Naive thymus-derived CD4-positive, alpha-beta T cell (primary cell): ENCODE results near the gene LHFPL3. TPM values are rescaled to one million over a fixed set of nuclear protein-coding genes. Genes with fewer than 3 reads are reported as not detected.

Experiments
- ATAC-seq: fragments of 150-1000 bp; cut with Tn5 transposase; 2 replicates; pipeline ENCODE4 v1.10.0; 2021; ENCODE audit warnings: mild to moderate bottlenecking, moderate library complexity
- CTCF ChIA-PET: fragments of 350-600 bp; sonication (Branson Sonifier 250); formaldehyde crosslinking; loops from one replicate; lab custom pipeline; 2021; ENCODE audit warnings: antibody characterized with exemption; lab: Charles Lee
- POLR2A ChIA-PET: fragments of 350-600 bp; sonication (Branson Sonifier 250); formaldehyde crosslinking; loops from one replicate; lab custom pipeline; 2021; ENCODE audit warnings: antibody characterized with exemption, inconsistent platforms; lab: Charles Lee
- DNase-seq, 9 donors: peaks; one replicate each; pipeline versions ENCODE4 v3.0.0 to v3.0.0-alpha.2; 2020 to 2022; ENCODE audit warnings: mixed read lengths in 1 of 9
- H3K27ac ChIP-seq: one replicate; pipeline ENCODE4 v1.7.0; 2013; ENCODE audit warnings: mild to moderate bottlenecking, low read depth, low read length, moderate library complexity
- H3K27me3 ChIP-seq, 2 donors: one replicate each; pipeline ENCODE4 v1.7.0; 2013; ENCODE audit warnings: low read length in 2 of 2, mild to moderate bottlenecking in 2 of 2, moderate library complexity in 2 of 2; ENCODE audit not compliant: control insufficient read depth in 2 of 2, insufficient read depth in 2 of 2
- H3K36me3 ChIP-seq, 3 experiments: 1 replicate in 2 of 3; 2 replicates in 1 of 3; pipeline ENCODE4 v1.7.0; 2013; ENCODE audit warnings: low read length in 3 of 3, mild to moderate bottlenecking in 3 of 3, moderate library complexity in 1 of 3; ENCODE audit not compliant: insufficient read depth in 3 of 3, control insufficient read depth in 2 of 3
- H3K4me1 ChIP-seq, 2 donors: one replicate each; pipeline ENCODE4 v1.7.0; 2013; ENCODE audit warnings: low read length in 2 of 2, mild to moderate bottlenecking in 2 of 2, moderate library complexity in 1 of 2; ENCODE audit not compliant: control insufficient read depth in 2 of 2, insufficient read depth in 2 of 2
- H3K4me3 ChIP-seq: 2 replicates; pipeline ENCODE4 v1.7.0; 2013; ENCODE audit warnings: mild to moderate bottlenecking, low read length
- H3K9me3 ChIP-seq, 3 experiments: 1 replicate in 2 of 3; 2 replicates in 1 of 3; pipeline ENCODE4 v1.7.0; 2013; ENCODE audit warnings: low read length in 3 of 3; ENCODE audit not compliant: control insufficient read depth in 2 of 3
- H3K27ac Mint-ChIP-seq, 9 donors: one replicate each; pipeline ENCODE4 v1.8.0; 2020 to 2022; ENCODE audit warnings: mixed read lengths in 9 of 9, mild to moderate bottlenecking in 8 of 9, moderate library complexity in 5 of 9, inconsistent platforms in 2 of 9
- H3K27me3 Mint-ChIP-seq, 5 donors: one replicate each; pipeline ENCODE4 v1.8.0; 2021 to 2022; ENCODE audit warnings: mixed read lengths in 5 of 5, mild to moderate bottlenecking in 1 of 5
- H3K36me3 Mint-ChIP-seq, 5 donors: one replicate each; pipeline ENCODE4 v1.8.0; 2020 to 2022; ENCODE audit warnings: mixed read lengths in 5 of 5, mild to moderate bottlenecking in 3 of 5, inconsistent platforms in 1 of 5
- H3K4me1 Mint-ChIP-seq, 7 donors: one replicate each; pipeline ENCODE4 v1.8.0; 2020 to 2022; ENCODE audit warnings: mixed read lengths in 7 of 7, mild to moderate bottlenecking in 3 of 7, inconsistent platforms in 1 of 7
- H3K4me3 Mint-ChIP-seq, 10 donors: one replicate each; pipeline ENCODE4 v1.8.0; 2020 to 2022; ENCODE audit warnings: mild to moderate bottlenecking in 10 of 10, mixed read lengths in 10 of 10, moderate library complexity in 6 of 10, inconsistent platforms in 2 of 10
- H3K9me3 Mint-ChIP-seq, 11 donors: one replicate each; pipeline ENCODE4 v1.8.0; 2020 to 2022; ENCODE audit warnings: mixed read lengths in 11 of 11, mild to moderate bottlenecking in 4 of 11, inconsistent platforms in 1 of 11, moderate library complexity in 1 of 11
- intact Hi-C, 2 donors: fragments of 100-400 bp; cut with micrococcal nuclease; formaldehyde crosslinking; loops; one replicate each; pipeline ENCODE4 v1.15.1; 2023
- polyA plus RNA-seq, 2 donors: library from polyadenylated mRNA; unstranded; fragments of 300-500 nt; fragmentation: Illumina TruSeq; gene quantifications; one replicate each; pipeline ENCODE4 v1.2.3, GENCODE V29; 2021
- total RNA-seq, 6 experiments: library from RNA in 5 of 6; stranded (reverse) in 5 of 6; gene quantifications; 1 replicate in 5 of 6; 2 replicates in 1 of 6; pipeline ENCODE4 v1.2.3 and lab custom pipeline; 2021 to 2026

Gene LHFPL3
- total and polyA plus RNA-seq, 7 experiments from 2014 or later = not detected

DNA sequence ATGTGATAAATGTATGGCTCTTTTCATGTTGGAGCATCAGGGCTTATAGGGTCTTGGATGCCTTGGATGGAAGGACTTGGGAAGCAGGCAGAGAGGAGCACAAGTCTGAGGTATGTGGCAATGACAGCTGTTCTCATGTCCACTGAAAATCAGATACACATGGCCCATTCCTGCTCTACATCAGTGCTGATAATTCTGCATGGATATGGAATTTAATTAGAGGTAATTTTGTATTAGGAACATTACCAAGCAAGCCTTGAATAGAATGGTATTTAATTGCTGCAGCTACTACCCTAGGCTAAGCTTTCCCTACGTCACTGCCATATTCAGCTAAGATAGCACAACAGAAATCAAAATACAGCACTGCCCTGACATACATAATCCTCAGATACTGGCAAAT lies 299.6 kb downstream of the LHFPL3 start:
- Mint-ChIP-seq H3K9me3 (peaks cover 0 to 6% (median 0%) of the 10 kb centered on the region in 11 donors), H3K27ac (no peak overlapping the region), H3K4me3 (no peak overlapping the region), H3K36me3 (no peaks in the 10 kb centered on the region), H3K27me3 (peaks cover 0 to 24% (median 22%) of the 10 kb centered on the region in 5 donors), H3K4me1 (no peaks in the 10 kb centered on the region)
- no peak overlapping the region for H3K4me3 ChIP-seq
- ATAC-seq (no peak), DNase-seq (no peak)
- H3K27me3 ChIP-seq = no peaks in the 10 kb centered on the region
- H3K4me1 ChIP-seq = no peaks in the 10 kb centered on the region
- H3K36me3 ChIP-seq = no peaks in the 10 kb centered on the region
- ChIA-PET CTCF (no interaction called here), POLR2A (no interaction called here)
- H3K27ac ChIP-seq = no peak overlapping the region
- intact Hi-C loops = loop anchor here in 1 of 2 donors (5.0 kb wide), 1 partner anchor 76 kb away; no protein-coding TSS in a partner anchor
- no peaks in the 10 kb centered on the region for H3K9me3 ChIP-seq

GRCh38 chr7:104629408-104629807 lies 301.0 kb downstream of the LHFPL3 start:
- Histone ChIP-seq H3K4me3 (no peak overlapping the region), H3K36me3 (no peaks in the 10 kb centered on the region), H3K27me3 (no peaks in the 10 kb centered on the region), H3K9me3 (no peaks in the 10 kb centered on the region), H3K4me1 (no peaks in the 10 kb centered on the region), H3K27ac (no peak overlapping the region)
- intact Hi-C loops = loop anchor here in 1 of 2 donors (5.0 kb wide), 1 partner anchor 77 kb away; no protein-coding TSS in a partner anchor
- H3K27ac Mint-ChIP-seq = no peak overlapping the region
- DNase-seq = no peak
- no peak for ATAC-seq
- H3K36me3 Mint-ChIP-seq = no peaks in the 10 kb centered on the region
- ChIA-PET CTCF (no interaction called here), POLR2A (no interaction called here)
- H3K9me3 Mint-ChIP-seq = peaks cover 0 to 6% (median 0%) of the 10 kb centered on the region in 11 donors
- peaks cover 0 to 24% (median 20%) of the 10 kb centered on the region in 5 donors for H3K27me3 Mint-ChIP-seq
- H3K4me1 Mint-ChIP-seq = no peaks in the 10 kb centered on the region
- H3K4me3 Mint-ChIP-seq = no peak overlapping the region

DNA sequence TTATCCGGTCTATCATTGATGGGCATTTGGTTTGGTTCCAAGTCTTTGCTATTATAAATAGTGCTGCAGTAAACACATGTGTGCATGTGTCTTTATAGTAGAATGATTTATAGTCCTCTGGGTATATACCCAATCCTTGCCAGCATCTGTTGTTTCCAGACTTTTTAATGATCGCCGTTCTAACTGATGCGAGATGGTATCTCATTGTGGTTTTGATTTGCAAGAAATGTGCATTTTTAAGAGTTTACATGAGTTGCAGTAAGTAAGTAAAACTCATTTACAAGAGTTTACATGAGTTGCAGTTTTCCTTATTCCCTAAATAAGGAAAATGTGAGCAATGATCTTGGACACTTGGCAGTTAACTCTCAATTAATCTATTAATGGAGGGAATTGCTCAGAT lies 312.1 kb downstream of the LHFPL3 start:
- ChIA-PET CTCF (interaction anchor here (0.6 kb wide), 1 partner anchor 12 kb away, joined by 3 read pairs; no protein-coding TSS in a partner anchor), POLR2A (no interaction called here)
- Mint-ChIP-seq H3K27ac (no peak overlapping the region), H3K27me3 (peaks cover 3 to 27% (median 21%) of the 10 kb centered on the region in 5 donors), H3K4me3 (no peak overlapping the region), H3K36me3 (no peaks in the 10 kb centered on the region), H3K4me1 (no peaks in the 10 kb centered on the region), H3K9me3 (peaks cover 0 to 4% (median 0%) of the 10 kb centered on the region in 11 donors)
- Histone ChIP-seq H3K36me3 (no peaks in the 10 kb centered on the region), H3K9me3 (no peaks in the 10 kb centered on the region), H3K4me1 (no peaks in the 10 kb centered on the region), H3K4me3 (no peak overlapping the region), H3K27ac (no peak overlapping the region), H3K27me3 (no peaks in the 10 kb centered on the region)
- ATAC-seq = no peak
- DNase-seq = no peak
- intact Hi-C loops = loop anchor here (5.0 to 10.0 kb wide), 2 partner anchors 204 to 277 kb away; no protein-coding TSS in a partner anchor

DNA sequence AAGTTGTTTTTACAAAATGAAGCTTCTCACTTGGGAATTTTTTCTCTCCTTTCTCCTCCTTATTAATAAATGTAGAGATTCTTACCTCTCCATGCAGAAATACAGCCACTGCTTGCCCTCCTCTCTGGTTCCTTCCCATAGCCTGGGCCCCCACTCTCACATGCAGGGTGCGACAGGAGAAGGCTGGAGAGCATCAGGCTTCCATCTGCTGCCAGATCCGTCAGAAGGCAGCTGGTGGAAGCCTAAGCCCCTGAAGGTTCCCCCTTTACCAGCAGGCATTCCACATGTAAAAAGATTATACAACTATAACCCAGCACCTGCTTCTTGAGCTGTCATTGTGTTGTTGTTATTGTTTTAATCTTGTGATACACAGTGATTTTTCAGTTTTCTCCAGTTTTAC lies 314.2 kb downstream of the LHFPL3 start:
- CTCF ChIA-PET = no interaction called here
- Mint-ChIP-seq H3K4me1 (no peaks in the 10 kb centered on the region), H3K9me3 (peaks cover 0 to 4% (median 0%) of the 10 kb centered on the region in 11 donors), H3K36me3 (no peaks in the 10 kb centered on the region), H3K4me3 (no peak overlapping the region), H3K27me3 (peaks cover 0 to 36% (median 27%) of the 10 kb centered on the region in 5 donors), H3K27ac (no peak overlapping the region)
- DNase-seq (no peak), ATAC-seq (no peak)
- POLR2A ChIA-PET = no interaction called here
- Histone ChIP-seq H3K4me1 (no peaks in the 10 kb centered on the region), H3K9me3 (no peaks in the 10 kb centered on the region), H3K27ac (no peak overlapping the region), H3K36me3 (no peaks in the 10 kb centered on the region), H3K27me3 (no peaks in the 10 kb centered on the region), H3K4me3 (no peak overlapping the region)
- intact Hi-C loops = loop anchor here (5.0 to 10.0 kb wide), 2 partner anchors 202 to 275 kb away; no protein-coding TSS in a partner anchor

DNA sequence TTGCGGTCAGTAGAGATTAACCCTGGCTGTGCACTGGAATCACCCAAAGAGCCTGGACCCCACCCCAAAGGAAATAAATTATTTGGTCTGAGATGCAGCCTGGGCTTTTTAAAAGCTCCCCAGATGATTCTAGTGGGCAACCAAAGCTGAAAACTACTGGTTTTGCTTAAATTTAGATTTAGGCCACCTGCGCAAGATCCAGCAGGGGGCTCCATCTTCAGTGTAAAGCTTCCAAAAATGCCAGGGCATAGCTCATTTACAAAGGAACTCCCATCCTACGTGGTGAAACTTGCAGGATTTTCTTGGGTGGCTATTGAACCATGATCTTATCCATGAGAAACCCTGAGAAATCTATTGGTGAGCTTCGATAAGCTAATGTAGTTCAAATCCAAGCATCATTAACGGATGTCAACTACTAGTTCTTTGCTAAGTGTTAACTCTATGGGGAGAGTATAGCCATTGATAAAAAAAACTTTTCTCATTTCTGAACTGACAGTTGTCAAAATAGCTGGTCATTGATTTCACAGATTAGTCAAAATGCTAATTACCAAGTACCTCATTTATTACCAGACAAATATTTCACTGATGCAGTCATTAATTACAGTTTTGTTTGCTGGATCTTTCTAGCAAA lies 315.3 kb downstream of the LHFPL3 start:
- H3K9me3 Mint-ChIP-seq = peaks cover 0 to 4% (median 0%) of the 10 kb centered on the region in 11 donors
- CTCF ChIA-PET = no interaction called here
- intact Hi-C loops = loop anchor here (5.0 to 10.0 kb wide), 2 partner anchors 201 to 274 kb away; no protein-coding TSS in a partner anchor

DNA sequence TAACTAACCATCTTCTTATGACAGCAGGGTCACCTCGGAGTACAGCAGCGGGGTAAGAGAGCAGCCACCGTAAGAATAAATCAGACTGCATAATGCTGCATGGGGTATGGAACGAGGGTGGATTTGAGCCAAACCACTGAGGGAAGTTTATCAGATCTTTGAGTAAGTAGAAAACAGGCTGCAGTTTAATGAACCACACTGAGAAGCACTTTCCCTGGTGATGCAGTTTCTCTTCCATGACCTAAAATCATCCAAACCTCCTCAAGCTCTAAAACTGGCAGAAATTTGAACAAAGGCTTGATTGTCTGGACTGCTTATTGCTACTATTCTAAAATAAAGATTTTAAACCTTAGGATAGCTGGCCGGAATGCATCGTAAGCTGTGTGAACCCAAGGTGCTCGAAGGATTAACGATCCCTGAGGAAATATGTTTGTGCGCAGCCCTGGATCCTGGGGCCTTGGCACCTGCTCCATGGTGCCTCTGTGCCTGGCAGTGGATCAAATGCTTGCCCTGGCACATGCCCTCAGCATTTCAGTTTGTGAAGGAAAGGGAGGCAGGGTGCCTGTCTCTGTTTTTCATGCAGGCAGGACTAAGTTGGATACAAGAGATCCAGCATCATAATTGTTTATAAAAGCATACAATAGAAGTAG lies 322.7 kb downstream of the LHFPL3 start:
- no peaks in the 10 kb centered on the region for H3K4me1 ChIP-seq
- Mint-ChIP-seq H3K4me1 (no peaks in the 10 kb centered on the region), H3K4me3 (no peak overlapping the region), H3K36me3 (no peaks in the 10 kb centered on the region), H3K27me3 (peaks cover 3 to 29% (median 15%) of the 10 kb centered on the region in 5 donors), H3K9me3 (no peaks in the 10 kb centered on the region), H3K27ac (no peak overlapping the region)
- H3K36me3 ChIP-seq = no peaks in the 10 kb centered on the region
- no peak overlapping the region for H3K27ac ChIP-seq
- ChIA-PET POLR2A (no interaction called here), CTCF (no interaction called here)
- H3K9me3 ChIP-seq = no peaks in the 10 kb centered on the region
- intact Hi-C loops = no loop called here
- no peak overlapping the region for H3K4me3 ChIP-seq
- ATAC-seq (no peak), DNase-seq (no peak)
- no peaks in the 10 kb centered on the region for H3K27me3 ChIP-seq

More for the DNA sequence above, 315.3 kb downstream of the LHFPL3 start:
- no peak for DNase-seq
- Mint-ChIP-seq H3K36me3 (no peaks in the 10 kb centered on the region), H3K4me1 (no peaks in the 10 kb centered on the region), H3K4me3 (no peak overlapping the region), H3K27me3 (peaks cover 0 to 36% (median 35%) of the 10 kb centered on the region in 5 donors), H3K27ac (no peak overlapping the region)
- POLR2A ChIA-PET = no interaction called here
- Histone ChIP-seq H3K9me3 (no peaks in the 10 kb centered on the region), H3K4me1 (no peaks in the 10 kb centered on the region), H3K4me3 (no peak overlapping the region), H3K27ac (no peak overlapping the region), H3K27me3 (no peaks in the 10 kb centered on the region), H3K36me3 (no peaks in the 10 kb centered on the region)
- no peak for ATAC-seq
